Suprapubic skin (tissue), 3 donors: ENCODE results near the gene ARHGAP23.

Experiments used
- CTCF ChIP-seq, 2 donors: fragments of 200-600 bp in 1 of 2; fragments of 450-650 bp in 1 of 2; sonication (generic) in 1 of 2; IDR thresholded peaks; one replicate each; pipeline ENCODE4 v1.5.1; 2016 to 2019; ENCODE audit warnings: antibody characterized with exemption in 2 of 2, mild to moderate bottlenecking in 1 of 2, moderate library complexity in 1 of 2
- EP300 ChIP-seq: sonication (generic); formaldehyde crosslinking; IDR thresholded peaks from one replicate; pipeline ENCODE4 v1.6.1; 2017; ENCODE audit warnings: antibody characterized with exemption

GRCh38 chr17:38463451-38463858, 35.2 kb downstream of the ARHGAP23 start:
- no peak for TF ChIP-seq EP300
- no peak for TF ChIP-seq CTCF (IDR thresholded peaks at IDR 0.05)
